SK-N-SH treated with all-trans-retinoic acid at 6 μM for 48 hours (cell line): ENCODE results near the gene SLC44A5.
"Not testable (repeated sequence)": the region's sequence is repeated elsewhere in the genome, so short reads cannot be mapped to it uniquely, and the experiment has no call there.

Experiments used
- ATAC-seq: fragments of 200-7000 bp; cut with Tn5 transposase; 3 replicates; pipeline ENCODE4 v1.9.1; 2020; ENCODE audit warnings: mild to moderate bottlenecking, moderate library complexity
- ARNTL ChIP-seq: fragments of 450-650 bp; formaldehyde crosslinking; IDR thresholded peaks from 2 replicates; pipeline ENCODE4 v1.5.0; 2020; ENCODE audit warnings: low read depth, mild to moderate bottlenecking, moderate library complexity, borderline replicate concordance
- BACH2 ChIP-seq: fragments of 250-450 bp; sonication (Bioruptor Pico); IDR thresholded peaks from 2 replicates; pipeline ENCODE4 v1.9.0; 2021; ENCODE audit warnings: mild to moderate bottlenecking, borderline replicate concordance
- CSDC2 ChIP-seq: fragments of 250-450 bp; sonication (Bioruptor Pico); IDR thresholded peaks from 2 replicates; pipeline ENCODE4 v1.5.0; 2020; ENCODE audit warnings: mild to moderate bottlenecking, moderate library complexity
- ESRRG ChIP-seq: fragments of 250-450 bp; sonication (Bioruptor Pico); IDR thresholded peaks from 2 replicates; pipeline ENCODE4 v1.6.1; 2021; ENCODE audit warnings: mild to moderate bottlenecking
- GLIS3 ChIP-seq: fragments of 250-450 bp; sonication (Bioruptor Pico); IDR thresholded peaks from 2 replicates; pipeline ENCODE4 v1.5.0; 2020; ENCODE audit warnings: mild to moderate bottlenecking, moderate library complexity
- ISL1 ChIP-seq: fragments of 250-450 bp; sonication (Bioruptor Pico); IDR thresholded peaks from 2 replicates; pipeline ENCODE4 v2.1.2; 2022; ENCODE audit warnings: mild to moderate bottlenecking, moderate library complexity
- OSR1 ChIP-seq: fragments of 250-450 bp; sonication (Bioruptor Pico); IDR thresholded peaks from 2 replicates; pipeline ENCODE4 v1.8.0; 2022; ENCODE audit warnings: moderate library complexity, mild to moderate bottlenecking, inconsistent platforms
- PPARA ChIP-seq: fragments of 250-450 bp; sonication (Bioruptor Pico); IDR thresholded peaks from 2 replicates; pipeline ENCODE4 v1.5.0; 2020; ENCODE audit warnings: mild to moderate bottlenecking, borderline replicate concordance
- RARB ChIP-seq: fragments of 250-450 bp; sonication (Bioruptor Pico); IDR thresholded peaks from 2 replicates; pipeline ENCODE4 v1.8.0; 2021; ENCODE audit warnings: mild to moderate bottlenecking, moderate library complexity
- SNAI2 ChIP-seq: fragments of 250-450 bp; sonication (Bioruptor Pico); IDR thresholded peaks from 2 replicates; pipeline ENCODE4 v1.5.0; 2020; ENCODE audit warnings: mild to moderate bottlenecking, moderate library complexity
- TCF4 ChIP-seq: fragments of 250-450 bp; sonication (Bioruptor Pico); IDR thresholded peaks from 2 replicates; pipeline ENCODE4 v1.8.0; 2021; ENCODE audit warnings: mild to moderate bottlenecking, moderate library complexity, borderline replicate concordance
- TOX ChIP-seq: fragments of 250-450 bp; sonication (Bioruptor Pico); IDR thresholded peaks from 2 replicates; pipeline ENCODE4 v1.8.0; 2021; ENCODE audit warnings: mild to moderate bottlenecking, moderate library complexity, borderline replicate concordance
- ZC3H10 ChIP-seq: fragments of 250-450 bp; sonication (Bioruptor Pico); IDR thresholded peaks from 2 replicates; pipeline ENCODE4 v1.5.1; 2021; ENCODE audit warnings: mild to moderate bottlenecking, moderate library complexity
- ZFP3 ChIP-seq: fragments of 250-450 bp; sonication (Bioruptor Pico); IDR thresholded peaks from 2 replicates; pipeline ENCODE4 v1.5.0; 2020; ENCODE audit warnings: mild to moderate bottlenecking, moderate library complexity
- ZFP30 ChIP-seq: fragments of 450-650 bp; formaldehyde crosslinking; IDR thresholded peaks from 2 replicates; pipeline ENCODE4 v1.5.0; 2022; ENCODE audit warnings: mild to moderate bottlenecking, moderate library complexity
- ZNF565 ChIP-seq: fragments of 450-650 bp; formaldehyde crosslinking; conservative IDR thresholded peaks from 2 replicates; pipeline ENCODE4 v1.5.0; 2020; ENCODE audit warnings: low read depth, mild to moderate bottlenecking, moderate library complexity
- ZNF70 ChIP-seq: fragments of 450-650 bp; formaldehyde crosslinking; IDR thresholded peaks from 2 replicates; pipeline ENCODE4 v1.5.0; 2020; ENCODE audit warnings: mild to moderate bottlenecking, moderate library complexity
- ZNF8 ChIP-seq: fragments of 450-650 bp; formaldehyde crosslinking; IDR thresholded peaks from 2 replicates; pipeline ENCODE4 v1.5.0; 2020; ENCODE audit warnings: mild to moderate bottlenecking, moderate library complexity
- TF ChIP-seq, protein P1 (sequence below): fragments of 250-450 bp; sonication (Bioruptor Pico); IDR thresholded peaks from 2 replicates; pipeline ENCODE4 v1.5.0; 2020; ENCODE audit warnings: mild to moderate bottlenecking, moderate library complexity
- TF ChIP-seq, protein P2 (sequence below): fragments of 250-450 bp; sonication (Bioruptor Pico); IDR thresholded peaks from 2 replicates; pipeline ENCODE4 v1.5.1; 2020; ENCODE audit warnings: low read depth, mild to moderate bottlenecking, moderate library complexity
- TF ChIP-seq, protein P3 (sequence below): fragments of 250-450 bp; sonication (Bioruptor Pico); IDR thresholded peaks from 2 replicates; pipeline ENCODE4 v1.8.0; 2021; ENCODE audit warnings: low read depth, mild to moderate bottlenecking, moderate library complexity, borderline replicate concordance
- TF ChIP-seq, protein P4 (sequence below): fragments of 250-450 bp; sonication (Bioruptor Pico); IDR thresholded peaks from 2 replicates; pipeline ENCODE4 v1.5.1; 2021; ENCODE audit warnings: mild to moderate bottlenecking, moderate library complexity
- TF ChIP-seq, protein P5 (sequence below): fragments of 250-450 bp; sonication (Bioruptor Pico); IDR thresholded peaks from 2 replicates; pipeline ENCODE4 v1.8.0; 2020; ENCODE audit warnings: mild to moderate bottlenecking, moderate library complexity, borderline replicate concordance

Gene SLC44A5

DNA sequence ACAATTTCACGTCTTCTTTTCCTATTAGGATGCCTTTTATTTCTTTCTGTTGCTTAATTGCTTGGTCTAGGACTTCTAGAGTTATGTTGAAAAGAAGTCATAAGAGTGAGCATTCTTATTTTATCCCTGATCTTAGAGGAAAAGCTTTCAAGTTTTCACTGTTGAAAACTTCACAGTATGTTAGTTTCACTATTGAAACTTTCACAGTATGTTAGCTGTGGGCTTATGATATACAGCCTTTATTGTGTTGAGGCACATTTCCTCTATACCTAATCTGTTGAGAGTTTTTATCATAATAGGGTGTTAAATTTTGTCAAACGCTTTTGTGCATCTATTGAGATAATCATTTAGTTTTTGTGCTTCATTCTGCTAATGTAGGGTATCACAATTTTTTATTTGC lies 249.7 kb downstream of the SLC44A5 start:
- no peak for TF ChIP-seq SNAI2 (CRISPR knock-in tag)
- TF ChIP-seq, protein P1, sequence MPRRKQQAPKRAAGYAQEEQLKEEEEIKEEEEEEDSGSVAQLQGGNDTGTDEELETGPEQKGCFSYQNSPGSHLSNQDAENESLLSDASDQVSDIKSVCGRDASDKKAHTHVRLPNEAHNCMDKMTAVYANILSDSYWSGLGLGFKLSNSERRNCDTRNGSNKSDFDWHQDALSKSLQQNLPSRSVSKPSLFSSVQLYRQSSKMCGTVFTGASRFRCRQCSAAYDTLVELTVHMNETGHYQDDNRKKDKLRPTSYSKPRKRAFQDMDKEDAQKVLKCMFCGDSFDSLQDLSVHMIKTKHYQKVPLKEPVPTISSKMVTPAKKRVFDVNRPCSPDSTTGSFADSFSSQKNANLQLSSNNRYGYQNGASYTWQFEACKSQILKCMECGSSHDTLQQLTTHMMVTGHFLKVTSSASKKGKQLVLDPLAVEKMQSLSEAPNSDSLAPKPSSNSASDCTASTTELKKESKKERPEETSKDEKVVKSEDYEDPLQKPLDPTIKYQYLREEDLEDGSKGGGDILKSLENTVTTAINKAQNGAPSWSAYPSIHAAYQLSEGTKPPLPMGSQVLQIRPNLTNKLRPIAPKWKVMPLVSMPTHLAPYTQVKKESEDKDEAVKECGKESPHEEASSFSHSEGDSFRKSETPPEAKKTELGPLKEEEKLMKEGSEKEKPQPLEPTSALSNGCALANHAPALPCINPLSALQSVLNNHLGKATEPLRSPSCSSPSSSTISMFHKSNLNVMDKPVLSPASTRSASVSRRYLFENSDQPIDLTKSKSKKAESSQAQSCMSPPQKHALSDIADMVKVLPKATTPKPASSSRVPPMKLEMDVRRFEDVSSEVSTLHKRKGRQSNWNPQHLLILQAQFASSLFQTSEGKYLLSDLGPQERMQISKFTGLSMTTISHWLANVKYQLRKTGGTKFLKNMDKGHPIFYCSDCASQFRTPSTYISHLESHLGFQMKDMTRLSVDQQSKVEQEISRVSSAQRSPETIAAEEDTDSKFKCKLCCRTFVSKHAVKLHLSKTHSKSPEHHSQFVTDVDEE (CRISPR knock-in tag) = no peak
- TF ChIP-seq ZNF8 = no peak
- no peak for TF ChIP-seq GLIS3
- TF ChIP-seq ZNF565 = no peak
- no peak for TF ChIP-seq TOX
- TF ChIP-seq ZFP30 (CRISPR knock-in tag) = no peak
- TF ChIP-seq, protein P2, sequence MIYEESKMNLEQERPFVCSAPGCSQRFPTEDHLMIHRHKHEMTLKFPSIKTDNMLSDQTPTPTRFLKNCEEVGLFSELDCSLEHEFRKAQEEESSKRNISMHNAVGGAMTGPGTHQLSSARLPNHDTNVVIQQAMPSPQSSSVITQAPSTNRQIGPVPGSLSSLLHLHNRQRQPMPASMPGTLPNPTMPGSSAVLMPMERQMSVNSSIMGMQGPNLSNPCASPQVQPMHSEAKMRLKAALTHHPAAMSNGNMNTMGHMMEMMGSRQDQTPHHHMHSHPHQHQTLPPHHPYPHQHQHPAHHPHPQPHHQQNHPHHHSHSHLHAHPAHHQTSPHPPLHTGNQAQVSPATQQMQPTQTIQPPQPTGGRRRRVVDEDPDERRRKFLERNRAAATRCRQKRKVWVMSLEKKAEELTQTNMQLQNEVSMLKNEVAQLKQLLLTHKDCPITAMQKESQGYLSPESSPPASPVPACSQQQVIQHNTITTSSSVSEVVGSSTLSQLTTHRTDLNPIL (CRISPR knock-in tag) = no peak
- TF ChIP-seq ISL1 (CRISPR knock-in tag) = no peak
- TF ChIP-seq, protein P3, sequence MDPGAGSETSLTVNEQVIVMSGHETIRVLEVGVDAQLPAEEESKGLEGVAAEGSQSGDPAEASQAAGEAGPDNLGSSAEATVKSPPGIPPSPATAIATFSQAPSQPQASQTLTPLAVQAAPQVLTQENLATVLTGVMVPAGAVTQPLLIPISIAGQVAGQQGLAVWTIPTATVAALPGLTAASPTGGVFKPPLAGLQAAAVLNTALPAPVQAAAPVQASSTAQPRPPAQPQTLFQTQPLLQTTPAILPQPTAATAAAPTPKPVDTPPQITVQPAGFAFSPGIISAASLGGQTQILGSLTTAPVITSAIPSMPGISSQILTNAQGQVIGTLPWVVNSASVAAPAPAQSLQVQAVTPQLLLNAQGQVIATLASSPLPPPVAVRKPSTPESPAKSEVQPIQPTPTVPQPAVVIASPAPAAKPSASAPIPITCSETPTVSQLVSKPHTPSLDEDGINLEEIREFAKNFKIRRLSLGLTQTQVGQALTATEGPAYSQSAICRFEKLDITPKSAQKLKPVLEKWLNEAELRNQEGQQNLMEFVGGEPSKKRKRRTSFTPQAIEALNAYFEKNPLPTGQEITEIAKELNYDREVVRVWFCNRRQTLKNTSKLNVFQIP (CRISPR knock-in tag) = no peak
- TF ChIP-seq, protein P4, sequence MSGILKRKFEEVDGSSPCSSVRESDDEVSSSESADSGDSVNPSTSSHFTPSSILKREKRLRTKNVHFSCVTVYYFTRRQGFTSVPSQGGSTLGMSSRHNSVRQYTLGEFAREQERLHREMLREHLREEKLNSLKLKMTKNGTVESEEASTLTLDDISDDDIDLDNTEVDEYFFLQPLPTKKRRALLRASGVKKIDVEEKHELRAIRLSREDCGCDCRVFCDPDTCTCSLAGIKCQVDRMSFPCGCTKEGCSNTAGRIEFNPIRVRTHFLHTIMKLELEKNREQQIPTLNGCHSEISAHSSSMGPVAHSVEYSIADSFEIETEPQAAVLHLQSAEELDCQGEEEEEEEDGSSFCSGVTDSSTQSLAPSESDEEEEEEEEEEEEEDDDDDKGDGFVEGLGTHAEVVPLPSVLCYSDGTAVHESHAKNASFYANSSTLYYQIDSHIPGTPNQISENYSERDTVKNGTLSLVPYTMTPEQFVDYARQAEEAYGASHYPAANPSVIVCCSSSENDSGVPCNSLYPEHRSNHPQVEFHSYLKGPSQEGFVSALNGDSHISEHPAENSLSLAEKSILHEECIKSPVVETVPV (CRISPR knock-in tag) = no peak
- no peak for TF ChIP-seq ESRRG (CRISPR knock-in tag)
- no peak for TF ChIP-seq CSDC2 (CRISPR knock-in tag)
- TF ChIP-seq BACH2 (CRISPR knock-in tag) = no peak
- TF ChIP-seq ZFP3 (CRISPR knock-in tag) = no peak
- TF ChIP-seq ZNF70 = no peak
- TF ChIP-seq ZC3H10 (CRISPR knock-in tag) = no peak
- ATAC-seq = no peak

DNA sequence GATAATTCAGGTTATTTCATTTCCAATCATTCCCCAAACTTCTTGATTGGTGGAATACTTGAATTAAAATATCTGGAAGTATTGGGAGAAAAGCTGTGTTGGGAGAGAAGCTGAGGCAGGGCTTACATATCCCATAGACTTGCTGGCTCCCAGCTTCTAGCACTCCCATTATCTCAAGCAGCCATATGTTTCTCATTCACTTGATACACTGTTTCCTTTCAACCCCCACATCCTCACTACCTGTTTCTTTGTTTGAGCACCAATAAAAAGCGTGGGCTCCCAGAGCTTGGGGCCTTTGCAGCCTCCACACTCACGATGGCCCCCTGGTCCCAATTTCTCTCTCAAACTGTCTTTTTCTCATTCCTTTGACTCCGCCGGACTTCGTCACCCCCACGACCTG lies 256.6 kb downstream of the SLC44A5 start:
- not testable (repeated sequence) for ATAC-seq

DNA sequence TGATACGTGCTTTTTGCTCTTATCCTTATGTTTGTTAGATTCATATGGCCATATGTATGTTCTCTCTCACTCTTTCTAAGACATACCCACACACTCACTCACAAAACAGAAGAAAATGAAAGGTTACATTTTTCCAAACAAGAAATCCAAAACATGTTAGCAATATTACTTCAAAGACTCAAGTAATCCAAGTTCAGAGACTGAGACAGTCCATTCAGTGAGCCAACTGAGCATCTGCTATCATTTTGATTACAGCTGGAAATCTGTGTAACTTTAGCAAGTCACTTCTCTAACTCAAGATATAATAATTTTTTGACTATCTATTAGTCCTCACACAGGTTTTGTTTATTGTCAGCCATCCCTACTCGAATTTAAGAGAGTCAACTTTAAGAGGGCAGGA lies 257.9 kb downstream of the SLC44A5 start:
- no peak for ATAC-seq
- TF ChIP-seq SNAI2 (CRISPR knock-in tag) (no peak), ZC3H10 (CRISPR knock-in tag) (no peak), ZNF8 (no peak), ISL1 (CRISPR knock-in tag) (no peak), TOX (no peak), TCF4 (no peak), PPARA (CRISPR knock-in tag) (no peak), ESRRG (CRISPR knock-in tag) (no peak), RARB (CRISPR knock-in tag) (no peak), ZNF565 (no peak), ZFP30 (CRISPR knock-in tag) (no peak), OSR1 (CRISPR knock-in tag) (no peak), ARNTL (CRISPR knock-in tag) (no peak), BACH2 (CRISPR knock-in tag) (no peak), GLIS3 (no peak)
- TF ChIP-seq, protein P5, sequence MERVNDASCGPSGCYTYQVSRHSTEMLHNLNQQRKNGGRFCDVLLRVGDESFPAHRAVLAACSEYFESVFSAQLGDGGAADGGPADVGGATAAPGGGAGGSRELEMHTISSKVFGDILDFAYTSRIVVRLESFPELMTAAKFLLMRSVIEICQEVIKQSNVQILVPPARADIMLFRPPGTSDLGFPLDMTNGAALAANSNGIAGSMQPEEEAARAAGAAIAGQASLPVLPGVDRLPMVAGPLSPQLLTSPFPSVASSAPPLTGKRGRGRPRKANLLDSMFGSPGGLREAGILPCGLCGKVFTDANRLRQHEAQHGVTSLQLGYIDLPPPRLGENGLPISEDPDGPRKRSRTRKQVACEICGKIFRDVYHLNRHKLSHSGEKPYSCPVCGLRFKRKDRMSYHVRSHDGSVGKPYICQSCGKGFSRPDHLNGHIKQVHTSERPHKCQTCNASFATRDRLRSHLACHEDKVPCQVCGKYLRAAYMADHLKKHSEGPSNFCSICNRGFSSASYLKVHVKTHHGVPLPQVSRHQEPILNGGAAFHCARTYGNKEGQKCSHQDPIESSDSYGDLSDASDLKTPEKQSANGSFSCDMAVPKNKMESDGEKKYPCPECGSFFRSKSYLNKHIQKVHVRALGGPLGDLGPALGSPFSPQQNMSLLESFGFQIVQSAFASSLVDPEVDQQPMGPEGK = no peak
- TF ChIP-seq, protein P3 (CRISPR knock-in tag) = no peak
- TF ChIP-seq, protein P2 (CRISPR knock-in tag) = no peak
